HG03575 (cell line): Measurements from ENCODE around the gene PIAS2.
A peak's percentile ranks its signal among the peaks of the same experiment; 100 is the strongest.
"Not testable (repeated sequence)": the region's sequence is repeated elsewhere in the genome, so short reads cannot be mapped to it uniquely, and the experiment has no call there.

ENCODE experiments used
- ATAC-seq: cut with Tn5 transposase; IDR thresholded peaks from one replicate; pipeline ENCODE4 v1.9.1; 2021; ENCODE audit not compliant: unreplicated experiment, insufficient number of reproducible peaks, low FRiP score; ENCODE audit errors: extremely low read depth

Gene PIAS2

DNA sequence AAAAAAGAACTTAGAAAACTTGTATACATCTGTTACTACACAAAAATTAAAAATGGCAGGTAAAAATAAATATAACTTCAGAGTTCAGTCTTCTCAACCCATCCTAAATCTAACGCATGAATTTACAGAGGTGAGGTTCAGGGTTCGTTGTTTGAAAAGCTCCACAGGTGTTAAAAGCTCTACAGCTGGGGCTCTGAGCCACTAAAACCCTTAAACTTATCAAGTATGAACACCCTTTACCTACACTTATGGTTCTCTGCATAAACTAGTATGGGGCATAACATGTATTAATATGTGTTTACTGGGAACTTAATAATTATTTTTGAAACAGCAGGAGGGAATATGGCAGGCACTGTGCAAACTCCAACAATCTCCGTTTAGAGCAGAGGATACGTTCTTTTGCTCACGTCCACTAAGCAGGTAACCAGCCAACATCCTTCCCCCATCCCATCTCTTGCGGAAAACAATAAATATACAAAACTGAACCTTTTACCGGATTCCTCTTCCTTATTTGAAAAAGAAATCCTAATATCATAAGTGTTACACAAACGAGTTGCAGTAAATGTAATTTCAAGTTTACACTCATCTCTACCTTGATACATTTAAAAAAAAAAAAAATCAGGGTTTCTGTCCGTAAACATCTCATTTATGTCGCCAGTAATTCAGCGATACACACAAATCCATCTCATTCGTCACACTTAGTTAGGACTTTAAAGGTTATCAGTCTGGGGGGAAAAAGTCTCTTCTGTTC, 1.3 kb downstream of the PIAS2 start:
- no peak for ATAC-seq

DNA sequence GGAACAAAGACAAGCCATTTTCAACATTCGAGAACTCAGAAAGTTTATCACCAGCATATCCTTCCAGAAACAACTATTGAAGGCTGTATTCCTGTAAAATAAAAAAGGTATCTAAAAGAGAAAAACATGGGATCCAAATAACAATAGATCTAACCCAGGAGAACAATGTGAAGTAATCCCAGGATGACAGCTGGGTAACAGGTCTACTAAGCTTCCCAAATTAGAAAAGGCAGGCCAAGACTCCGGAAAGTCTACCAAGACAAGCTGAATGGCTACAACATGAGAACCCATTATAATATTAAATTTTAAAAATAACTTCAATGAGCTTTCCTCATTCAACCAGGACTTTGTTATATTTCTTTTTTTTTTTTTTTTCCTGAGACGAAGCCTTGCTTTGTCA, 6.5 kb downstream of the PIAS2 start:
- ATAC-seq: no peak

DNA sequence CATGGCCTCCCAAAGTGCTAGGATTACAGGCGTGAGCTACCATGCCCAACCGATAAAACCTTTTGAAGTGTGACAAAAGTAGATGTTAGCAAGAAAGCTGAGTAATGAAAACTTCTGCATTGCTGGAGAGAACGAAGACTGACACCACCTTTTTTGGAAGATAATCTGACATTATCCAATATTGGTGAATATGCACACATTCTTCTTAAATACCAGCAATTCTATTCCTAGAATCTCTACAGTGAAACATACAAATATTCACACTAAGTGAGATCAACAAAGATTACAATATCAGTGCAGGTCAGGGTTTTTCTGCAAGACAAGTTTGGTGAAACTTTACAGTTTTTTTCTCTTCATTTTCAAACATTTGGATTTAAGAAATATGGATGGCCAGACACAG, 7.8 kb downstream of the PIAS2 start:
- ATAC-seq: no peak

- no peak for ATAC-seq
Observed at GRCh38 chr18:46903406-46903805, 13.9 kb downstream of the PIAS2 start.

DNA sequence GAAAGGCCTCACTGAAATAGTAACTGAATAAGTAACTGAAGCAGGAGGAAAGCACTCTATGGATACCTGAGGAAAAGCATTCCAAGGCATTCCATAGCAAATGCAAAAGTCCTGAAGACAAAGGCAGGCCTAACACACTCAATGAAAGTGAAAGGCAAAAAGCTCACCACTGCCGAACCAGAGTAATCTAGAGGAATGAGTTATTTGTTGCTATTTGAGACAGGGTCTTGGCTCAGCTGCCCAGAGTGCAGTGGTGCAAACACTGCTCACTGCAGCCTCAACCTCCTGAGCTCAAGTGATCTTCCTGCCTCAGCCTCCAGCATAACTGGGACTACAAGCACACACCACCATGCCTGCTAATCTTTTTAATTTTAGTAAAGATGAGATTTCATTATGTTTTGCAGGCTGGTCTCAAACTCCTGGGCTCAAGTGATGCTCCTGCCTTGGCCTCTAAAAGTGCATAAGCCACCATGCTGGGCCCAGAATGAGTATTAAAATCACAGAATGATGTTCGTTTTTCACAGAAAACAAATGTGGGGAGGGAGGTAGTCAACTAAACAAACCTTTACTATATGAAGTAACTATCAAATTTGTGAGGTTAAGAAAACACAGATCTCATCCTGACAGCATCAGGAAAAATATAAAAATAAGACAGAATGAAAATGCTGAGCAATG, 17.9 kb downstream of the PIAS2 start:
- ATAC-seq: peak; percentile 55

DNA sequence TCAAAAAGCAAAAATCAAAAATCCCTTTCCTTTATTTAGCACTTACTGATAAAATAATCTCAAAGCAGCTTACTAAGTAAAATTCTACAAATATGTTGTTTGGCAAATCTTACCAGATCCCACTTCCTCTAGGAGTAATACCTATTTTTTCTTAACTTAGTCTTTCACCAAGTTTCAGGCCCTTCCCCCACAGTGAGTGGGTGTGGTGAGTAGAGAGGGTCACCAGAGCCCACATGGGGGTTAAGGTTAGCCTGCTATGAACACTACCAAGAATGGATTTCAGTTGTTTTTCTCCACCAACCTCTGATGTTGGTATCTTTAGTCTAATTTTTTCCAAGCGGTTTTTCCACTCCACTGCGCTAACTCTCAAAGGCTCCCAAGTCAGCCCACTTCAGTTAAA, 23.2 kb downstream of the PIAS2 start:
- ATAC-seq: no peak

- ATAC-seq: no peak
Observed at GRCh38 chr18:46893360-46893759, 23.9 kb downstream of the PIAS2 start.

DNA sequence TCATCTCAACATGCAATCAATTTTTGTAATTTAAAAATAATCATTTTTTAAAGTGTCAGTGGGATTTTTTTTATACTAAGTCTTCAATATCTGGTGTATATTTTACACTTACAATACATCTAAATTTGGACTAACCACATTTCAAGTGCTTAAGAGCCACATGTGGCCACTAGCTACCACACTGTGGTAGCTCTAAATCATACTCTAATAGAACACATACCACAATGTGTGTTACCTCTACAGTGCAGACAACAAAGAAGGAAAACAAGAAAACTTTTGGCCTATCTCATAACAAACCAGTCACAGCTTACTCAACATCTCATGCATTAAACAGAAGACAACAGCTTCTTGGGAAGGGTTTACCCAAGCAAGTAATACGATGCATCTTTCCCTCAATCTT, 24.5 kb downstream of the PIAS2 start:
- no peak for ATAC-seq

- ATAC-seq: peak; percentile 56
Observed at GRCh38 chr18:46891742-46892214, 25.5 kb downstream of the PIAS2 start.

- ATAC-seq: no peak
Observed at GRCh38 chr18:46888965-46889364, 28.3 kb downstream of the PIAS2 start.

DNA sequence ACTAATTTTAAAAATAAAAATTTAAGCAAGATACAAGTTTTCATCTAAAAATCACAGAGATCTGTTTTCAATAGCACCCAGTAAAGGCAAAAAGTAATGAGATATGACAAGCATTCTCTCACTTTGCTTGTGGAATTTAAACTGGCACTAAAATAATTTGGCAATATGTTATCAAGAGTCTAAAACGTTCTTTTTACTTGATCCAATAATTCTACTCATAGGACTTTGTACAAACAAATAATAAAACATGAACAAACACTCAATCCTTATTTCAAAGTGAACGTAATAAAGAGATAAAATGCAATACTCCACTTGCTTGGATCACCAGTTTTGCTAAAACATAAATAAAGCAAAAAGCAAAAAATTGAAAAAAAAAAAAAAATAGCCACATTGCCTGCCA, 30.4 kb downstream of the PIAS2 start:
- ATAC-seq: no peak

GRCh38 chr18:46883180-46883579, 34.1 kb downstream of the PIAS2 start:
- no peak for ATAC-seq

- no peak for ATAC-seq
Observed at GRCh38 chr18:46877329-46877987, 39.8 kb downstream of the PIAS2 start.

GRCh38 chr18:46868169-46868921, 49.0 kb downstream of the PIAS2 start:
- ATAC-seq: no peak

- no peak for ATAC-seq
Observed at GRCh38 chr18:46867367-46868143, 49.8 kb downstream of the PIAS2 start.

- no peak for ATAC-seq
Observed at GRCh38 chr18:46866523-46866922, 50.8 kb downstream of the PIAS2 start.

DNA sequence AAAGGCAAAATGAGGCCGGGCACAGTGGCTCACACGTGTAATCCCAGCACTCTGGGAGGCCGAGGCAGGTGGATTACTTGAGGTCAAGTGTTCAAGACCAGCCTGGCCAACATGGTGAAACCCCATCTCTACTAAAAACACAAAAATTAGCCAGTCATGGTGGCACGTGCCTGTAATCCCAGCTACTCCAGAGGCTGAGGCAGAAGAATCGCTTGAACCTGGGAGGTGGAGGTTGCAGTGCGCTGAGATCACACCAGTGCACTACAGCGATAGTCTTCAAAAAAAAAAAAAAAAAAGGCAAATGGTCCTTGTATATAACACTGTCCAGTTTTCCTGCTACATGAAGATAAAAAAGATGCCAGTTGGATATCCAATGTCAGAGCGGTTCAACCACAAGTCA, 52.1 kb downstream of the PIAS2 start:
- ATAC-seq: not testable (repeated sequence)

GRCh38 chr18:46859855-46860254, 57.5 kb downstream of the PIAS2 start:
- ATAC-seq: no peak

- ATAC-seq: no peak
Observed at GRCh38 chr18:46858290-46858689, 59.0 kb downstream of the PIAS2 start.
